ENCODE measurements around the gene TIPARP.

Gene TIPARP

GRCh38 chr3:156674046-156674910 is at the start of gene TIPARP:
Gene TIPARP, plus strand, starts transcription at chr3:156674590. Its CDS starts 3,108 bp downstream, at chr3:156677698.
- peak; percentile 99 for DNase-seq (ENCODE audit: low spot score)

GRCh38 chr3:156626104-156626503 is 48.3 kb upstream of the TIPARP start:
- no peak for DNase-seq (ENCODE audit: low spot score)

- no peak for DNase-seq (ENCODE audit: low spot score)
These were observed 46.3 kb upstream of the TIPARP start for GRCh38 chr3:156627946-156628569.

- DNase-seq (ENCODE audit: low spot score) = no peak
These were observed 45.4 kb upstream of the TIPARP start for GRCh38 chr3:156628836-156629618.

GRCh38 chr3:156630081-156630772 is 44.2 kb upstream of the TIPARP start:
- DNase-seq (ENCODE audit: low spot score) = no peak

GRCh38 chr3:156630773-156631093 is 43.7 kb upstream of the TIPARP start:
- no peak for DNase-seq (ENCODE audit: low spot score)

- no peak for DNase-seq (ENCODE audit: low spot score)
These were observed 43.1 kb upstream of the TIPARP start for GRCh38 chr3:156631323-156631722.

GRCh38 chr3:156632601-156633000 is 41.8 kb upstream of the TIPARP start:
- DNase-seq (ENCODE audit: low spot score) = no peak

GRCh38 chr3:156633335-156633734 is 41.1 kb upstream of the TIPARP start:
- DNase-seq (ENCODE audit: low spot score) = peak; percentile 96

GRCh38 chr3:156635034-156635433 is 39.4 kb upstream of the TIPARP start:
- DNase-seq (ENCODE audit: low spot score) = no peak

- no peak for DNase-seq (ENCODE audit: low spot score)
These were observed 38.4 kb upstream of the TIPARP start for GRCh38 chr3:156635973-156636372.

- DNase-seq (ENCODE audit: low spot score) = no peak
These were observed 36.8 kb upstream of the TIPARP start for GRCh38 chr3:156637480-156638022.

- no peak for DNase-seq (ENCODE audit: low spot score)
These were observed 36.1 kb upstream of the TIPARP start for GRCh38 chr3:156638271-156638670.

GRCh38 chr3:156639414-156640023 is 34.9 kb upstream of the TIPARP start:
- DNase-seq (ENCODE audit: low spot score) = no peak

GRCh38 chr3:156641618-156641975 is 32.8 kb upstream of the TIPARP start:
- DNase-seq (ENCODE audit: low spot score) = no peak

GRCh38 chr3:156642750-156643728 is 31.4 kb upstream of the TIPARP start:
- peak; percentile 51 for DNase-seq (ENCODE audit: low spot score)

- DNase-seq (ENCODE audit: low spot score) = no peak
These were observed 30.5 kb upstream of the TIPARP start for GRCh38 chr3:156643729-156644389.

GRCh38 chr3:156644958-156645357 is 29.4 kb upstream of the TIPARP start:
- no peak for DNase-seq (ENCODE audit: low spot score)

- no peak for DNase-seq (ENCODE audit: low spot score)
These were observed 27.4 kb upstream of the TIPARP start for GRCh38 chr3:156646958-156647357.

- no peak for DNase-seq (ENCODE audit: low spot score)
These were observed 26.3 kb upstream of the TIPARP start for GRCh38 chr3:156648086-156648485.
